Esophagus (tissue), 2 donors: ENCODE data around the gene HNRNPF. TPM values are rescaled to one million over a fixed set of nuclear protein-coding genes. Genes with fewer than 3 reads are reported as not detected.

Experiments
- H3K27ac ChIP-seq, 2 donors: one replicate each; pipeline ENCODE4 v1.5.1; 2013; ENCODE audit warnings: low read depth in 2 of 2, mild to moderate bottlenecking in 2 of 2, inconsistent platforms in 1 of 2, low read length in 1 of 2, moderate library complexity in 1 of 2
- H3K27me3 ChIP-seq, 2 donors: one replicate each; pipeline ENCODE4 v1.6.1; 2013; ENCODE audit warnings: low read length in 2 of 2, control low read depth in 1 of 2, mild to moderate bottlenecking in 1 of 2; ENCODE audit not compliant: insufficient read depth in 2 of 2, control insufficient read depth in 1 of 2
- H3K36me3 ChIP-seq, 2 donors: one replicate each; pipeline ENCODE4 v1.6.1; 2013; ENCODE audit warnings: low read length in 1 of 2; ENCODE audit not compliant: control insufficient read depth in 2 of 2, insufficient read depth in 2 of 2
- H3K4me1 ChIP-seq, 2 donors: one replicate each; pipeline ENCODE4 v1.6.1; 2013; ENCODE audit warnings: low read length in 1 of 2; ENCODE audit not compliant: control insufficient read depth in 2 of 2, insufficient read depth in 2 of 2
- H3K4me3 ChIP-seq, 2 donors: one replicate each; pipeline ENCODE4 v1.5.1; 2013; ENCODE audit warnings: low read length in 2 of 2, mild to moderate bottlenecking in 2 of 2, low read depth in 1 of 2, moderate library complexity in 1 of 2
- H3K9me3 ChIP-seq, 2 donors: one replicate each; pipeline ENCODE4 v1.6.1; 2013; ENCODE audit warnings: mild to moderate bottlenecking in 2 of 2, low read depth in 1 of 2, low read length in 1 of 2, moderate library complexity in 1 of 2; ENCODE audit not compliant: control insufficient read depth in 2 of 2, insufficient read depth in 1 of 2
- WGBS, 2 donors: extraction: QIAGEN DNeasy Blood & Tissue Kit; methylation state at CpG; one replicate each; pipeline ENCODE4 v1.1.7; 2013; 5-methylcytosine and 5-hydroxymethylcytosine counted together
- polyA plus RNA-seq, 2 donors: library from polyadenylated mRNA; stranded (reverse); fragments of 200-250 nt; gene quantifications; one replicate each; pipeline ENCODE4 v1.2.3, GENCODE V29; 2013
- donor health status: healthy with polysubstance abuse.
- donor health status: Bipolar disorder and iron deficiency.

The HNRNPF gene
- polyA plus RNA-seq, 2 donors: 59.1 to 128 TPM

DNA sequence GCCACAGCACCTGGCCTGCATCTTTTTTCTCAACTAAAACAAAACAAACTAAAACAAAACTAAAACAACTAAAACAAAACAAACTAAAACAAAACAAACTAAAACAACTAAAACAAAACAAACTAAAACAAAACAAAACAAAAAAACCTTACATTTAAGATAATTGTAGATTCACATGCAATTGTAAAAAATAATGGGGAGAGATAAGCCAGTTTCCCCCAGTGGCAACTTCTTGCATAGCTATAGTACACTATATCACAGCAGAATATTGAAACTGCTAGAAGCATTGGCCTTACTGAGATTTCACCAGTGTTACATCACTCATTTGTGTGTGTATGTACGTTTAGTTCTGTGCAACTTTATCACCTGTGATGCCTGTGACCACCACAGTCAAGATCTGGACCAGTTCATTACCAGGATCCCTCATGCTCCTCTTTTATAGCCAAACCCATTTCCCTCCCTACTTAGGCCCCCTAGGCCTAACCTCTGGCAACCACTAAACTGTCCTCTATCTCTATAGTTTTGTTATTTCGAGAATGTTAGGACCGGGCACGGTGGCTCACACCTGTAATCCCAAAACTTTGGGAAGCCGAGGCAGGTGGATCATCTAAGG is 28.3 kb downstream of the HNRNPF start:
- no peak overlapping the region for H3K27ac ChIP-seq
- 84 to 91% methylated on average over 5 of the region's 5 CpGs for WGBS, 2 donors

DNA sequence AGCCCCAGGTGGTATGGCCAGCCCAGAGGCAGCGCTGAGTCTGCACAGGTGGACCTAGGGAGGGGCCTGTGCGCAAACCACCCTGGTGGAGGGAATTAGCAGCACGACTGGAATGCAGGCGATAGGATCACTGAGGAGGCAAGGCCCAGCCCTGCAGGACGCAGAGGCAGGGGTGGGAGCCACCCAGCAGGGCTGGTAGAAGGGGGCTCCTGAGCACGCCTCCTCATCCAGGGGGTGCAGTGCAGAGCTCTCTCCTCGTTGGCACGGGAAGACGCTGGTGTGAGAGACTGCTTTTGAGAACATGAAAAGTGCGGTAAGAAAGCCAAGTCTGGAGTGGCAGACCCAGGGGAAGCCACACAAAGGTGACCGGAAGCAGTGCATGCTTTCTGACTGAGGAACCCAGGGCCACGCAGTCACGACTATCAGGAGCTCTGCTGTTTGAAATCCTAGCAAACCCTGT is 31.5 kb downstream of the HNRNPF start:
- Histone ChIP-seq H3K4me1 (no peaks in the 10 kb centered on the region), H3K4me3 (no peak overlapping the region), H3K36me3 (no peaks in the 10 kb centered on the region), H3K9me3 (no peaks in the 10 kb centered on the region), H3K27ac (no peak overlapping the region), H3K27me3 (no peaks in the 10 kb centered on the region)
- WGBS, 2 donors: 76 to 77% methylated on average over 13 of the region's 13 CpGs

More for the DNA sequence above, 28.3 kb downstream of the HNRNPF start:
- Histone ChIP-seq H3K4me1 (peaks cover 0 to 2% of the 10 kb centered on the region in 2 donors), H3K36me3 (peaks cover 0 to 6% of the 10 kb centered on the region in 2 donors), H3K27me3 (no peaks in the 10 kb centered on the region), H3K9me3 (no peaks in the 10 kb centered on the region), H3K4me3 (no peak overlapping the region)

DNA sequence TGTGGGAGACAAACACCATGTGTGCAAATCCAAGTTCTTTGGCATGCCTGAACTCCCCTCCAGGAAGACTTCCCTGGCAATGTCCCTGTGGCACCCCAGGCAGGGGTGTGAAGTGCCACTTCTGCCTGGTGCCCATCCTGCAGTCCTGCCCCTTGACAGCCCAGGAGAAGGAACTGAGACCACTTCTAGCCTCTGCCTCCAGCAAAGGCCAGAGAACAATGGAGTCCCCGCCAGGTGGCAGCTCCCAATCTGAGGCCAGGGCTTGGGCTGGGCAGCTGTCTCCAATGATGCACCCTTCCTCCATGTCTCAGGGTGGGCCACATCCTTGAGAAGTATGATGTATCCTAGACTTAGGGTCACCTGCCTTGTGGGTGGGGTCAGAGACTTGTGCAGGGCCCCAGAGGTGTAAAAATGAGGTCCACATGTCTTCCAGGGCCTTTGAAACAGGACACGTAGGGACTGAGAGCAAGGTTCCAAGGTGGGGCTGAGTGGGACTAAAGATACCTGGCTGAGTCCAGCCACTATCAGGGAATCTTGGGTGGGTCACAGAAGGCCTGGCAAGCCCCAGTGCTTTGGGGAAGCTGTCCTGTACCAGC is 32.1 kb downstream of the HNRNPF start:
- Histone ChIP-seq H3K4me1 (no peaks in the 10 kb centered on the region), H3K4me3 (no peak overlapping the region), H3K36me3 (no peaks in the 10 kb centered on the region), H3K27ac (no peak overlapping the region), H3K27me3 (no peaks in the 10 kb centered on the region), H3K9me3 (no peaks in the 10 kb centered on the region)
- WGBS, 2 donors: 47 to 68% methylated on average over 2 of the region's 2 CpGs

GRCh38 chr10:43376046-43376635 is 32.8 kb downstream of the HNRNPF start:
- Histone ChIP-seq H3K36me3 (no peaks in the 10 kb centered on the region), H3K27me3 (no peaks in the 10 kb centered on the region), H3K9me3 (no peaks in the 10 kb centered on the region), H3K27ac (no peak overlapping the region), H3K4me1 (no peaks in the 10 kb centered on the region), H3K4me3 (no peak overlapping the region)
- 90 to 91% methylated on average over 9 of the region's 9 CpGs for WGBS, 2 donors

DNA sequence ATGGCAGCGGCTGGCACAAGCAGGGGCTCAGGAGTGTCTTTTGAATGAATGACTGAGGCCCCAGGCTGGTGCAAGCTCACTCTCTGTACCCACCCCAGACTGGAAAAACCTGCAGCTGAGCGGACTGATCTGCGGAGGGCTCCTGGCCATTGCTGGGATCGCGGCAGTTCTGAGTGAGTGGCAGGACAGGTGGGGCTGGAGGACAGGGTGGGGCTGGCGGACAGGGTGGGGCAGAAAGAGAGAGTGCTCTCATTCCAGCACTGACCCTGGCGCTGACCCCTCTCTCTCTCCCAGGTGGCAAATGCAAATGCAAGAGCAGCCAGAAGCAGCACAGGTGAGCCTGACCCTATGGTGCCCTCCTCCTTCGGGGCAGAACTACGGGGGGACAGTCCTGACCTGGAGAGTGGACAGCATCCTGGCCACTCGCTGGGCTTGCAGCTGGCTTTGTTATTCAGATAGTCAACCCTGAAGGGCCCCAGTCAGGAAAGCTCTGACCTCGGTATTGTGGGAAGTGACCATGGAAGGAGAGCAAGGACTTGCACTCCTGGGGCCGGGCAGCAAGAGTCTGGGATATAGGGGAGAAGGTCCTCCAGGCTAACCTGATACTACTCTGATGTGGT is 33.5 kb downstream of the HNRNPF start:
- Histone ChIP-seq H3K27ac (no peak overlapping the region), H3K36me3 (no peaks in the 10 kb centered on the region), H3K27me3 (no peaks in the 10 kb centered on the region), H3K4me3 (no peak overlapping the region), H3K9me3 (no peaks in the 10 kb centered on the region), H3K4me1 (no peaks in the 10 kb centered on the region)
- WGBS, 2 donors: 72 to 77% methylated on average over 12 of the region's 12 CpGs

GRCh38 chr10:43374194-43374593 is 34.8 kb downstream of the HNRNPF start:
- WGBS, 2 donors: 79 to 83% methylated on average over 3 of the region's 3 CpGs
- no peaks in the 10 kb centered on the region for H3K9me3 ChIP-seq
- no peak overlapping the region for H3K27ac ChIP-seq
- no peak overlapping the region for H3K4me3 ChIP-seq
- no peaks in the 10 kb centered on the region for H3K36me3 ChIP-seq
- no peaks in the 10 kb centered on the region for H3K4me1 ChIP-seq
- no peaks in the 10 kb centered on the region for H3K27me3 ChIP-seq

DNA sequence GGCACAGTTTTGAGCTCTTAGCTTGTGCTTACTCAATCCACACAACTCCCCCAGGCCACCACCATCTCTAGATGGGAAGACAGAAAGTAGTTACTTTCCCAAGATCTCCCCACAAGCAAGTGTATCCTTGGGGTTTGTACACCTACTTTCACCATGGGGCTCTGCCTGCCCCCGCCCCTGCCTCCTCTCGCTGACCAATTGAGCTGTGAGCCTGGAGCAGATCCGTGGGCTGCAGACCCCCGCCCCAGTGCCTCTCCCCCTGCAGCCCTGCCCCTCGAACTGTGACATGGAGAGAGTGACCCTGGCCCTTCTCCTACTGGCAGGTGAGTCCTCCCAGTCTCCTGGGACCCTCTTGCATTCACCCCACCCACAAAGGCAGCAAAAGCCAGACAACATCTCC is 35.5 kb downstream of the HNRNPF start:
- no peaks in the 10 kb centered on the region for H3K4me1 ChIP-seq
- H3K36me3 ChIP-seq: no peaks in the 10 kb centered on the region
- 74 to 88% methylated on average over 5 of the region's 5 CpGs for WGBS, 2 donors
- H3K4me3 ChIP-seq: no peak overlapping the region
- no peaks in the 10 kb centered on the region for H3K27me3 ChIP-seq
- no peaks in the 10 kb centered on the region for H3K9me3 ChIP-seq
- H3K27ac ChIP-seq: no peak overlapping the region

DNA sequence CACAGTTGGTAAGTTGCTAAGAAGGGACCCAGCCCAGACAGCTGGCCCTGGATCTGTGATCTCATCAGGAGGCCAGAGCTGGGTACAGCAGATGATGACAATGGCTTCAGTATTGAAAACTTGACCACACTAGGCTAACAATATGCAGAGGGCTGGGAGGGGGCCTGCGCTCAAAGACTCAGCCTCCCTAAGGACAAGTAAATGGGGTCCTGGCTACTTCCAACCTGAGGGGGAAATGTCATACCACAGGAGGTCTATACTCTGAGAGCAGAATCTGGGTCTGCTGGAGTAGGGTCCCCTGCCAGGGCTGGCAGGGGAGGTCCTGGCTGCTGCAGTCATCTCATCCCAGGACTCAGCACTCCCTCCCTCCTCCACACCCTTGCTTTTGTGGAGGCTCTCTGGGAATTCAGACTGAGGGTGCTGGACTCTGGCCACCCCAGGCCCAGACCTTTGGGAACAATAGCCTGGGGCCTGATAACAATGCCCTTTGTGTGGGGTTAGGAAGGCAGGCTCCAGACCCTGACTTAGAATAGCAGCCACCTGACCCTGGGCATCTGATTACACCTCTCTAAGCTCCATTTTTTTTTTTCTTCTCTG is 36.1 kb downstream of the HNRNPF start:
- no peaks in the 10 kb centered on the region for H3K36me3 ChIP-seq
- H3K27me3 ChIP-seq: no peaks in the 10 kb centered on the region
- 96 to 100% methylated on average over 1 of the region's 1 CpG for WGBS, 2 donors
- H3K9me3 ChIP-seq: no peaks in the 10 kb centered on the region
- H3K4me1 ChIP-seq: no peaks in the 10 kb centered on the region
- no peak overlapping the region for H3K27ac ChIP-seq
- H3K4me3 ChIP-seq: no peak overlapping the region

DNA sequence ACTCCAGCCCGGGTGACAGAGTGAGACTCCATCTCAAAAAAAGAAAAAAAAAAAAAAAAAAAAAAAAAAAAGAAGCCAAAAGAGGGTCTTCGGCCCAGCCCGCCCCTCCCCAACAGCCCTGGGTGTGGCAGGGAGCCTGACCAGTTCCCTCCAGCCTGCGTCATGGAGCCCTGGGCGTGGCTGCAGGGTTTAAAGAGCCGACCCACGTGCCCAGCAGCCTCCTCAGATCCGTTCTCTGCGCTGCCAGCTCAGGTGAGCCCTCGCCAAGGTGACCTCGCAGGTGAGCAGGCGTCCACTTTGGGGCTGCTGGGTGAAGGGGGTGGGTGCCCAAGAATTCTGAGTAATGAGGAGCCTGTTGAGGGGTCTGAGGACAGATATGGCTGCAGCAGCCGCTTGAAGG is 37.6 kb downstream of the HNRNPF start, which contains the start of gene FXYD4:
FXYD4 (plus strand) TSS at position 219 of the 400 bp plus-strand sequence. CDS start 2,111 bp downstream, outside the sequence.
- no peaks in the 10 kb centered on the region for H3K4me1 ChIP-seq
- no peaks in the 10 kb centered on the region for H3K27me3 ChIP-seq
- H3K9me3 ChIP-seq: no peaks in the 10 kb centered on the region
- H3K4me3 ChIP-seq: no peak within 1 kb of the TSS
- 59 to 66% methylated on average over 13 of the region's 13 CpGs for WGBS, 2 donors
- no peak within 1 kb of the TSS for H3K27ac ChIP-seq
- H3K36me3 ChIP-seq: no peaks in the 10 kb centered on the region
